HFF-Myc (cell line): ENCODE data around the gene RASGRP1.
A peak's percentile ranks its signal among the peaks of the same experiment; 100 is the strongest.

Experiments
- DNase-seq: peaks from one replicate; pipeline ENCODE4 v3.0.0-alpha.2; 2011; ENCODE audit warnings: low read depth; ENCODE audit errors: extremely low read depth
- H3K4me3 ChIP-seq: replicated peaks from 2 replicates; pipeline ENCODE4 v1.5.1; 2011; ENCODE audit warnings: low read depth, mild to moderate bottlenecking, control low read depth, low read length
- CTCF ChIP-seq: IDR thresholded peaks from 2 replicates; pipeline ENCODE4 v1.5.1; 2012; ENCODE audit warnings: mild to moderate bottlenecking, low read depth, low read length, control low read depth; ENCODE audit errors: missing control alignments

RASGRP1 gene

GRCh38 chr15:38461066-38461833, 103.4 kb downstream of the RASGRP1 start:
- no peak for TF ChIP-seq CTCF
- DNase-seq: no peak
- H3K4me3 ChIP-seq: no peak overlapping the region

- no peak overlapping the region for H3K4me3 ChIP-seq
- TF ChIP-seq CTCF: no peak
- DNase-seq: no peak
Observed at GRCh38 chr15:38460543-38460942, 104.1 kb downstream of the RASGRP1 start.

GRCh38 chr15:38459480-38459879, 105.1 kb downstream of the RASGRP1 start:
- H3K4me3 ChIP-seq: no peak overlapping the region
- no peak for TF ChIP-seq CTCF
- DNase-seq: no peak

GRCh38 chr15:38458646-38459045, 106.0 kb downstream of the RASGRP1 start:
- no peak overlapping the region for H3K4me3 ChIP-seq
- DNase-seq: no peak
- no peak for TF ChIP-seq CTCF

GRCh38 chr15:38455092-38455491, 109.5 kb downstream of the RASGRP1 start:
- no peak for DNase-seq
- TF ChIP-seq CTCF: no peak
- peak overlapping the region; percentile 96 for H3K4me3 ChIP-seq

- H3K4me3 ChIP-seq: peak overlapping the region; percentile 96
- no peak for DNase-seq
- TF ChIP-seq CTCF: no peak
Observed at GRCh38 chr15:38454696-38455090, 109.9 kb downstream of the RASGRP1 start.
